ENCODE measurements around the gene EEF1G. TPM values are rescaled to one million over a fixed set of nuclear protein-coding genes. Genes with fewer than 3 reads are reported as not detected.
"Not testable (repeated sequence)": the region's sequence is repeated elsewhere in the genome, so short reads cannot be mapped to it uniquely, and the experiment has no call there.

Gene EEF1G, protein sequence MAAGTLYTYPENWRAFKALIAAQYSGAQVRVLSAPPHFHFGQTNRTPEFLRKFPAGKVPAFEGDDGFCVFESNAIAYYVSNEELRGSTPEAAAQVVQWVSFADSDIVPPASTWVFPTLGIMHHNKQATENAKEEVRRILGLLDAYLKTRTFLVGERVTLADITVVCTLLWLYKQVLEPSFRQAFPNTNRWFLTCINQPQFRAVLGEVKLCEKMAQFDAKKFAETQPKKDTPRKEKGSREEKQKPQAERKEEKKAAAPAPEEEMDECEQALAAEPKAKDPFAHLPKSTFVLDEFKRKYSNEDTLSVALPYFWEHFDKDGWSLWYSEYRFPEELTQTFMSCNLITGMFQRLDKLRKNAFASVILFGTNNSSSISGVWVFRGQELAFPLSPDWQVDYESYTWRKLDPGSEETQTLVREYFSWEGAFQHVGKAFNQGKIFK
- 1,000 to 10,000 TPM; 1,525 to 3,247 (median 2,152) TPM for total RNA-seq

- WGBS, 10 experiments = 0 to 5% (median 0%) methylated on average over 2 to 16 of the region's 46 CpGs; no CpG with 5 or more reads in 5 of the 10 experiments
- ATAC-seq (replicated peaks in 6 of 8) = peak; percentile 85 to 92 (median 89)
- H3K4me1 ChIP-seq (replicated peaks in 1 of 2) = peaks cover 15 to 19% of the 10 kb centered on the region in 2 donors
- in situ Hi-C loops (cut with MboI; ENCODE audit: low pct_unique_long_range_greater_than_20kb in 2 of 9, low sequenced_read_pairs in 9 of 9, unreplicated experiment in 9 of 9) = loop anchor here in 2 of 9 experiments (25.0 kb wide), 2 partner anchors 161 to 186 kb away; partner anchors contain the start of gene SCGB1A1 (in 1 of the 2)
- H3K4me3 ChIP-seq = peak within 1 kb of the TSS; percentile 54 to 68 (median 63)
- peak within 1 kb of the TSS; percentile 93 to 96 for H3K27ac ChIP-seq
These were observed at the start of gene EEF1G for GRCh38 chr11:62573592-62574362. TSS of gene EEF1G (minus strand) at chr11:62573891. CDS start at chr11:62573842, 49 bp downstream.

DNA sequence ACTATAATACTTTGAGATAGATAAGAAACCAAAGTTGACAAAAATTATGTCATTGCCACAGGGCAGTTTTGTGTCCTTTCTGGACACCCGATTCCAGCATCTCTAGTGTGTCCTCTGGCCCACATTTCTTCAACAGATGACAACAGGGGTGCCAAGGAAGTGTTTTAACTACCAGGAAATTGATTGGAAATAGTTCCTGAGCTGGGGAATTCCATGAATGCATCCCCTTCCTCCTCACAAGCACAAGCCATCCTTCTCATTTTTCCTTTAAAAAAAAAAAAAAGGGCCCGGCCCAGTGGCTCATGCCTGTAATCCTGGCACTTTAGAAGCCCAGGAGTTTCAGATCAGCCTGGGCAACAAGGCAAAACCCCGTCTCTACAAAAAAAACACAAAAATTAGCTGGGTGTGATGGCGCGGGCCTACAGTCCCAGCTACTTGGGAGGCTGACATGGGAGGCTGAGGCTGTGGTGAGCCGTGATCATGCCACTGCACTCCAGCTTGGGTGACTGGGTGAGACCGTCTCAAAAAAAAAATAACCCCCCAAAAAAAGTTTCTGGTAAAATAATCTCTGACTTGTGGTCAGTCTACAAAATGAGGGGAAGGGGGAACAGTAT lies 48.9 kb upstream of the EEF1G start:
- H3K4me1 ChIP-seq (replicated peaks in 1 of 2) = peaks cover 12 to 14% of the 10 kb centered on the region in 2 donors
- in situ Hi-C loops (cut with MboI; ENCODE audit: low pct_unique_long_range_greater_than_20kb in 2 of 9, low sequenced_read_pairs in 9 of 9, unreplicated experiment in 9 of 9) = no loop called here
- WGBS, 10 experiments = 58 to 94% (median 90%) methylated on average over 2 to 5 of the region's 7 CpGs; no CpG with 5 or more reads in 4 of the 10 experiments

DNA sequence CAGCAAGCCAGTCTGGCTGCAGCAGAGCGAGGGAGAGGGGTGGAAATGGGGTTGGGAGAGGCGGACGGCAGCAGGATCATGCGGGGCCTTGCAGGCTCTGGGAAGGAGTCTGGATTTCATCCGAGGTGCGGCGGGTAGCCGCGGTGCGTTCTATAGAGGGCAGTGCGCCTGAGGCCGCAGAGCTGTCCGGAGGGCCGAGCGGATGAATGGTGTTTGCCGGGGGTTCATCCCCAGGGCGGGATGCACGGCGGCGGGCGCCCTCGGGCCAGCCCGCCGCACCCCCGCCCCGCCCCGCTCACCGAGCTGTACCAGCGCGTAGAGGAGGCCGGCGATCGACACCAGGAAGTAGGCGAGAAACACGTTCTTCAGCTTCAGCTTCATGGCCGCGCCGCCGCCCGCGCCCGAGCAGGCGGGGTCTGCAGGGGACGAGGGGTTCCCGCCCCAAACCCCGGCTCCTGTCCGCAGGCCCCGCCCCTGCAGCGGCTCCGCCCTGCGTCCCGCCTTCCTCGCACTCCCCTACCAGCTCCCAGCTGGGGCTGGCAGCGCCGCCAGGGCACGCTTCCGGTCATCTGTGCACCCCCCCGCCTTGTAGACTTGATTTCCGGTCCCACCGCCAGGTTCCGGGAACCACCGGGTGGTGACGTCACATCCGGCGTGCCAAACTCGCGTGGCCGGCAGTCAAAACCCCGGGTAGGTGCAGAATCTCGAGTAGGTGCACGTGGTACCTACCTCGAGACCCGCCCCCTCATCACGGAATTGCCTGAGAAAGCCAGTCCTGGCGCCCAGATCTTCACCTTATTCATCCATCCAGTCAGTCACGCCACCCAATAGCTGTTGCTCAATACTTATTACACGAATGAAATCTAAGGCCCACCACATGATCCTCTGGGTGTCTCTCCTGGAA lies 48.1 kb upstream of the EEF1G start, which contains the start of gene B3GAT3:
Gene B3GAT3, minus strand, starts transcription at position 420 of the 904 bp plus-strand sequence. Its CDS starts 39 bp downstream, at position 381.
- ATAC-seq (replicated peaks in 6 of 8) = peak; percentile 90 to 97 (median 96)
- peaks cover 12 to 14% of the 10 kb centered on the region in 2 donors for H3K4me1 ChIP-seq (replicated peaks in 1 of 2)
- peak within 1 kb of the TSS; percentile 53 to 88 (median 59) for H3K4me3 ChIP-seq
- in situ Hi-C loops (cut with MboI; ENCODE audit: low pct_unique_long_range_greater_than_20kb in 2 of 9, low sequenced_read_pairs in 9 of 9, unreplicated experiment in 9 of 9) = no loop called here
- WGBS, 10 experiments = 0 to 54% (median 10%) methylated on average over 1 to 7 of the region's 77 CpGs; no CpG with 5 or more reads in 2 of the 10 experiments
- H3K27ac ChIP-seq = peak within 1 kb of the TSS; percentile 78 to 92

More for the DNA sequence above, 48.9 kb upstream of the EEF1G start:
- Histone ChIP-seq H3K27ac (peak overlapping the region; percentile 78 to 92), H3K4me3 (peak overlapping the region; percentile 15 to 88 (median 59))
- ATAC-seq (replicated peaks in 6 of 8) = no peak

- no peak for ATAC-seq (replicated peaks in 6 of 8)
- in situ Hi-C loops (cut with MboI; ENCODE audit: low pct_unique_long_range_greater_than_20kb in 2 of 9, low sequenced_read_pairs in 9 of 9, unreplicated experiment in 9 of 9) = no loop called here
- H3K4me3 ChIP-seq = peak overlapping the region; percentile 53 to 88 (median 59)
- peak overlapping the region; percentile 78 to 85 for H3K27ac ChIP-seq
- WGBS, 10 experiments = 10 to 83% (median 30%) methylated on average over 3 to 7 of the region's 8 CpGs; no CpG with 5 or more reads in 1 of the 10 experiments
- H3K4me1 ChIP-seq (replicated peaks in 1 of 2) = peaks cover 12 to 14% of the 10 kb centered on the region in 2 donors
These were observed 47.4 kb upstream of the EEF1G start for GRCh38 chr11:62621027-62621566.

- in situ Hi-C loops (cut with MboI; ENCODE audit: low pct_unique_long_range_greater_than_20kb in 2 of 9, low sequenced_read_pairs in 9 of 9, unreplicated experiment in 9 of 9); H3K27ac ChIP-seq; H3K4me3 ChIP-seq; H3K4me1 ChIP-seq (replicated peaks in 1 of 2); ATAC-seq (replicated peaks in 6 of 8): not testable (repeated sequence)
- WGBS, 10 experiments = 100% methylated on average over 1 to 3 of the region's 14 CpGs; no CpG with 5 or more reads in 8 of the 10 experiments
These were observed 43.3 kb upstream of the EEF1G start for GRCh38 chr11:62616957-62617356.

GRCh38 chr11:62615521-62615920 lies 41.8 kb upstream of the EEF1G start:
- H3K4me3 ChIP-seq = no peak overlapping the region
- H3K27ac ChIP-seq = no peak overlapping the region
- peaks cover 3 to 4% of the 10 kb centered on the region in 2 donors for H3K4me1 ChIP-seq (replicated peaks in 1 of 2)
- in situ Hi-C loops (cut with MboI; ENCODE audit: low pct_unique_long_range_greater_than_20kb in 2 of 9, low sequenced_read_pairs in 9 of 9, unreplicated experiment in 9 of 9) = no loop called here
- no peak for ATAC-seq (replicated peaks in 6 of 8)
- WGBS, 10 experiments = 75 to 100% (median 86%) methylated on average over 1 to 3 of the region's 7 CpGs; no CpG with 5 or more reads in 6 of the 10 experiments

DNA sequence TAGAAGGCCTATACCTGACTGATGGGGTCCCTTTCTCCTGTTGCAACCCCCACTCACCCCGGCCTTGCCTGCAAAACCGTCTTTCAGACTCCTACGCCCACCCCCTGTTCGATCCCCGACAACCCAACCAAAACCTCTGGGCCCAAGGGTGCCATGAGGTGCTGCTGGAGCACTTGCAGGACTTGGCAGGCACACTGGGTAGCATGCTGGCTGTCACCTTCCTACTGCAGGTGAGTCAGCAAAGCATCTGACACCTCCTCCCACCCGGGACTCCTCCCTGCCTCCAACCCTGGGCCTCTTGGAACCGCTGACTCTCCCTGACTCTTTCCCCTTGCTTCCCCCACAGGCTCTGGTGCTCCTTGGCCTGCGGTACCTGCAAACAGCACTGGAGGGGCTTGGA lies 40.6 kb upstream of the EEF1G start:
- H3K4me3 ChIP-seq = no peak overlapping the region
- H3K27ac ChIP-seq = peak overlapping the region in 1 of 2 donors; percentile 10
- peaks cover 2 to 3% of the 10 kb centered on the region in 2 donors for H3K4me1 ChIP-seq (replicated peaks in 1 of 2)
- ATAC-seq (replicated peaks in 6 of 8) = peak in 2 of 8 experiments; percentile 6 to 20
- WGBS, 10 experiments = 60 to 100% (median 100%) methylated on average over 1 of the region's 8 CpGs; no CpG with 5 or more reads in 7 of the 10 experiments
- in situ Hi-C loops (cut with MboI; ENCODE audit: low pct_unique_long_range_greater_than_20kb in 2 of 9, low sequenced_read_pairs in 9 of 9, unreplicated experiment in 9 of 9) = no loop called here

GRCh38 chr11:62613291-62613778 lies 39.6 kb upstream of the EEF1G start:
- Histone ChIP-seq H3K4me3 (peak overlapping the region in 3 of 5 donors; percentile 35 to 46 (median 44)), H3K27ac (peak overlapping the region in 1 of 2 donors; percentile 10), H3K4me1 (replicated peaks in 1 of 2) (peaks cover 2 to 3% of the 10 kb centered on the region in 2 donors)
- peak in 5 of 8 experiments; percentile 1 to 9 (median 4) for ATAC-seq (replicated peaks in 6 of 8)
- in situ Hi-C loops (cut with MboI; ENCODE audit: low pct_unique_long_range_greater_than_20kb in 2 of 9, low sequenced_read_pairs in 9 of 9, unreplicated experiment in 9 of 9) = no loop called here
- 85 to 92% methylated on average over 2 to 4 of the region's 15 CpGs; no CpG with 5 or more reads in 8 of the 10 experiments for WGBS, 10 experiments

DNA sequence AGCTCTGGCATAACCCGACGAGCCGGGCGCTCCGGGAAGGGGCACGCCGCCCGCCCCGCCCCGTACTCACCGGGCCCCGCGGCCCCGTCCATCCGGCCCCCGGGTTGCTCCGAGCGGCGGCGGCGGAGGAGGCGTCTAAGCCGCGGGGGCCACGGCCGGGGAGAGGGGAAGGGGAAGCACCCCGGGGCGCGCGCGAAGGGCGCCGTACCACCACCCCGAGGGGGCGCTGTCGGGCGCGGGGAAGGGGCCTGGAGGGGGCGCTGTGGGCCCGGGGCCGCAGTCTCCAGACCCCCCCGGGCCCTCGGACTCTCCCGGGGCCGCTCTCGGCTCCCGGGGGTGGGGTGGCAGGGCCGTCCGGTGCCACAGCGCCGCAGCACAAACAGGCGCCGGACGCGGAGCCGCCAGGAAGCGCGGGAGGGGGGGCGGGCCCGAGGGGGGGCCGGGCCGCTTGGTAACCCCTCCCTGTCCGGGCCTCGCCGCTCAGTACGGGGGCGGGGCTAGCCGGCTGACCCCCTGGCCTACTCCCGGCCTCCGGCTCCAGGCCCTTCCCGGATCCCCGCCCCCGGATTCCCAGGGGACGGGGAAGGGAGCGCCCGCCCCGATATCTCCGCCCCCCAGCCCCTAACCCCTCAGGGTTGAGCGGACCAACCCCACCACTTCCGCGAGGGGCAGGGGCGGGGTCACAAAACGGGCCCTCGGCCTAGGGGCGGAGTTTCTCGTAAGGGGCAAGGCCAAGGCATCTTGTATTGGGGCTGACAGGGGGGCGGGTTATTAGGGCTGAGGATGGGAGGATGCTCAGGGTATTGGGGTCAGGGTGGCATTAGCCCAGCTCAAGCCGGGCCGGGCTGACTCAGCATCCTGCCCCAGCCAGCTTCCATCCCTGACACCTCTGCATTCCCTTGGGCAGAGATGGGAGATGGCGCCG lies 38.9 kb upstream of the EEF1G start, which contains the start of the genes EML3 and ROM1:
Gene EML3, minus strand, starts transcription at position 410 of the 925 bp plus-strand sequence. Its CDS starts 318 bp downstream, at position 92.
Gene ROM1, plus strand, starts transcription at position 892 of the 925 bp plus-strand sequence. Its CDS starts 25 bp downstream, at position 917.
- ATAC-seq (replicated peaks in 6 of 8) = peak; percentile 54 to 77 (median 71)
- Histone ChIP-seq H3K27ac (peak within 1 kb of the TSS in 1 of 2 donors; percentile 15), H3K4me1 (replicated peaks in 1 of 2) (peaks cover 2 to 3% of the 10 kb centered on the region in 2 donors), H3K4me3 (peak within 1 kb of the TSS; percentile 6 to 46 (median 35))
- in situ Hi-C loops (cut with MboI; ENCODE audit: low pct_unique_long_range_greater_than_20kb in 2 of 9, low sequenced_read_pairs in 9 of 9, unreplicated experiment in 9 of 9) = no loop called here
- no CpG with 5 or more reads among the region's 91 CpGs for WGBS, 10 experiments

GRCh38 chr11:62611705-62612365 lies 38.1 kb upstream of the EEF1G start:
- in situ Hi-C loops (cut with MboI; ENCODE audit: low pct_unique_long_range_greater_than_20kb in 2 of 9, low sequenced_read_pairs in 9 of 9, unreplicated experiment in 9 of 9) = no loop called here
- Histone ChIP-seq H3K4me1 (replicated peaks in 1 of 2) (peaks cover 2 to 3% of the 10 kb centered on the region in 2 donors), H3K27ac (peak overlapping the region in 1 of 2 donors; percentile 15), H3K4me3 (peak overlapping the region; percentile 6 to 46 (median 35))
- peak; percentile 1 to 25 (median 10) for ATAC-seq (replicated peaks in 6 of 8)
- WGBS, 10 experiments = 0 to 30% (median 7%) methylated on average over 1 to 16 of the region's 34 CpGs; no CpG with 5 or more reads in 2 of the 10 experiments
